Ureter (tissue), 1 donor: ENCODE results near the gene MRPS33. TPM values are rescaled to one million over a fixed set of nuclear protein-coding genes. Genes with fewer than 3 reads are reported as not detected.
"Not testable (repeated sequence)": the region's sequence is repeated elsewhere in the genome, so short reads cannot be mapped to it uniquely, and the experiment has no call there.

Experiments used
- DNase-seq: peaks from one replicate; pipeline ENCODE4 v3.0.0-alpha.2; 2020; ENCODE audit warnings: low spot score
- total RNA-seq: library from RNA; stranded (reverse); gene quantifications from one replicate; pipeline ENCODE4 v1.2.4, GENCODE V29; 2023
- donor health status: DM: yes; HTN: yes; CAD: no.

MRPS33 gene
- 63.8 TPM for total RNA-seq

GRCh38 chr7:141014524-141015395 is at the start of gene MRPS33:
MRPS33 (minus strand) TSS chr7:141014952; CDS start chr7:141010633, 4,319 bp downstream.
- DNase-seq, result peak; percentile 96

DNA sequence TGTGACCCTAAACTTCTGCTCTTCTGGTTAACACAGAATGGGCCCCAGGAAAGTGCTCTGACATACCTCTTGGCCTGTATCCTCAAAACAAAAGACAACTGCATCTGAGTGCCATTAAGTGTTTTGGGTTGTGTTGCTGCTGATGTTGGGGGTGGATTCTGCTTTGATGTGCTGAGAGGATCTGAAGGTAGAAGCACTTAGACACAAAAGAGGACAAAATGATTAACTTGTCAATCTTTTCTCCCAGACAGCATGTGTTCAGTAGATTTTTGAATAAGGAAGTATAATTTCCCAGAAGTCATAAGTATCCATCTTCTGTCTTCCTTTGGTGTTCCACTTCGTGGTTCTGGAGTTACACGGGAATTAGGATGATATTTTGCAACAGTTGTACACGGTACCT is 43.0 kb upstream of the MRPS33 start:
- no peak for DNase-seq

DNA sequence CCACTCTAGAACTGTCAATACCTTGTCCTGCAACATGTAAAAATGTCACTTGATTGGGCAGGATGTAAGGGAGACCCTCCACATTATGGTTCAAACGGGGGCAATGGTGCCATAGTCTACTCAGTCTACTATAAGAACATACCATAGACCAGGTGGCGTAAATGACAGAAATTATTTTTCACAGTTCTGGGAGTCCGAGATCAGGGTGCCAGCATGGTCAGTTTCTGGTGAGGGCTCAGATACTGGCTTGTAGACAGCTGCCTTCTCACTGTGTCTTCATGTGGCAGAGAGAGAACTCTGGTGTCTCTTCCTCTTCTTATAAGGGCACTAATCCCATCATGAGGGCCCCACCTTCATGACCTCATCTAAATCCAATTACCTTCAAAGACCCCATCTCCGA is 40.4 kb upstream of the MRPS33 start:
- DNase-seq, result no peak

DNA sequence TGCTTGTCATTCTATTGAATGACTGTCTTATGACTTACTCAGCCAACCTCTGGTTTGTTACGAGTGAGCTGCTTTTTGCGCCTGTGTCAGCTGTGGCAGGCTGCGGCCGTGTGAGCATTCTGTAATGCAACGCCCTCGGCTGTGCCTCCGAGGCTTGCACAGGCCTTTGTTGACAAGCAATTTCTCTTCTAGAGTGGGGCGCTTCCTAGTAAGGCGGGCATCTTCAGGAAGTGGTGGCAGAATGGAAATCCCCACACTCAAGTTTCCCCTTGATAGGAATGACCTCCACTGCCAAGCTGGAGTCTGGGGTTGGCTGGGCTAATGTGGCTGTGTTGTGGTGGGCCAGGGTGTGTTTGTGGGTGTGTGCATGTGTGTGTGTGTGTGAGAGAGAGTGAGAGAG is 38.9 kb upstream of the MRPS33 start:
- no peak for DNase-seq

DNA sequence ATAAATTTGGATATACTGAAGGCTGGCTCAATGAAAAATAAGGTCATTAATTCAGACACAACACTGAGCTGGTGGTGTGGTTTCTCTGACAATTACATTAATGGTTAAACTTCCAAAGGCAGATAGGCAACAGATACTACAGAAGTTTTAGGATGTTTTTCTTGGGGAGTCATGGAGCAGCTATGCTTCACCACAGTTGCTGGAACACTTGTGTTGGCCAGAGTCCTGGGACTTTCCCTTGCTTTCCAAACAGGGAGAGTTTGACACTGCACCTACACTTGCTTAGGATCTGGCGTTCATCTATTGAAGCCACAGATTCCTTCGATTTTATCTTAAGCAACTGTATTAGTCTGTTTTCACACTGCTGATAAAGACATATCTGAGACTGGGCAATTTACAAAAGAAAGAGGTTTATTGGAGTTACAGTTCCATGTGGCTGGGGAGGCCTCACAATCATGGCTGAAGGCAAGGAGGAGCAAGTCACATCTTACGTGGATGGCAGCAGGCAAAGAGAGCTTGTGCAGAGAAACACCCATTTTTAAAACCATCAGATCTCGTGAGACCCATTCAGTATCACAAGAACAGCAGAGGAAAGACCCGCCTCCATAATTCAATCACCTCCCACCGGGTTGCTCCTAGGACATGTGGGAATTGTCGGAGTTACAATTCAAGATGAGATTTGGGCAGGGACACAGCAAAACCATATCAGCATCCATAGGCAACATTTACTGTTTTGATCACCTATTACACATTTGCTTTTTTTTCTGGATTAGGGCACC is 31.3 kb upstream of the MRPS33 start:
- no peak for DNase-seq

GRCh38 chr7:141045126-141045841 is 30.5 kb upstream of the MRPS33 start:
- DNase-seq, result no peak

DNA sequence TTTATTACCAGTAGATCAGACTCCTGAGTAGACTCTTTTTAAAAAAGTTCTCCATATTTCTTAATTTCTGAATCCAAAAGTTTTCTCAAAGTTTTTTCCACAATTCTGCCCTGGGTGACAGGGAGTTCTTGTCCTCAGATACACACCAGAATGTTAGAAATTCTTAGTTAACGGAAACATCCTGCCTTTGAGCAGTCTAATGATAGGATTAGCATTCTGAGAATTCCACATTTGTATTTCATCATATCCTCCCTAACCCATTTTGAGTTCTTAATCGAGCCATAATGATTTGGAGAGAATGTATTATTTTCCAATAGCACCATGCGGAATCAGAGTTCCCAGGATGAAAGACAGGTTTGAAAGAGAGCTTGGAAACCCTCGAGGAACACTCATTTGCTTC is 28.9 kb upstream of the MRPS33 start:
- no peak for DNase-seq

GRCh38 chr7:141042222-141043193 is 27.8 kb upstream of the MRPS33 start:
- DNase-seq, result no peak

DNA sequence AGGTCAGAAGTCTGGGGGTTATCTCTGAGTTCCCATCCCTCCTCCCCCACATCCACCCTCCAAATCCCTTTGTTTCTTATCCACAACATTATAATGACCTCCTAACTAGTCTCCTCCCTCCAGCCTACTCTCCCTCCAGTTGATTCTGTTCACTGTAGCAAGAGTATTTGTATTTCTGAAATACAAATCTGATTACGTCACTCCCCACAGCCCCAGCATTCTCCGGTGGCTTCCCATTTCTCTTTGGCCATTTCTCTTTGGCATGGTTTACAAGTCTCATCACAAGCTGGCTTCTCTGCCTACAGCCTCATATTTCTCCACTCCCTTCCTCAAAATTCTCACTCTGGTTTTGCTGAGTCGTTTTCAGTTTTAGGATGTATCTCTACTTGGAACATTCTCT is 24.6 kb upstream of the MRPS33 start:
- no peak for DNase-seq

GRCh38 chr7:141038100-141038499 is 23.3 kb upstream of the MRPS33 start:
- DNase-seq, result not testable (repeated sequence)

DNA sequence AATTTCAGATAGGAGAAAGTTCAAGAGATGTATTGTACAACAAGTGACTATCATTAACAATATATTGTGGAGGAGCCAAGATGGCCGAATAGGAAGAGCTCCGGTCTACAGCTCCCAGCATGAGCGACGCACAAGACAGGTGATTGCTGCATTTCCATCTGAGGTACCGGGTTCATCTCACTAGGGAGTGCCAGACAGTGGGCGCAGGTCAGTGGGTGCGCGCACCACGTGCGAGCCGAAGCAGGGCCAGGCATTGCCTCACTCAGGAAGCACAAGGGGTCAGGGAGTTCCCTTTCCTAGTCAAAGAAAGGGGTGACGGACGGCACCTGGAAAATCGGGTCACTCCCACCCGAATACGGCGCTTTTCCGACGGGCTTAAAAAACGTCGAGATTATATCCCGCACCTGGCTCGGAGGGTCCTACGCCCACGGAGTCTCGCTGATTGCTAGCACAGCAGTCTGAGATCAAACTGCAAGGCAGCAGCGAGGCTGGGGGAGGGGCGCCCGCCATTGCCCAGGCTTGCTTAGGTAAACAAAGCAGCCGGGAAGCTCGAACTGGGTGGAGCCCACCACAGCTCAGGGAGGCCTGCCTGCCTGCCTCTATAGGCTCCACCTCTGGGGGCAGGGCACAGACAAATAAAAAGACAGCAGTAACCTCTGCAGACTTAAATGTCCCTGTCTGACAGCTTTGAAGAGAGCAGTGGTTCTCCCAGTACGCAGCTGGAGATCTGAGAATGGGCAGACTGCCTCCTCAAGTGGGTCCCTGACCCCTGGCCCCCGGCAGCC is 18.0 kb upstream of the MRPS33 start:
- not testable (repeated sequence) for DNase-seq

GRCh38 chr7:141028767-141029166 is 14.0 kb upstream of the MRPS33 start:
- DNase-seq, result no peak

GRCh38 chr7:141027043-141027442 is 12.3 kb upstream of the MRPS33 start:
- DNase-seq, result no peak

DNA sequence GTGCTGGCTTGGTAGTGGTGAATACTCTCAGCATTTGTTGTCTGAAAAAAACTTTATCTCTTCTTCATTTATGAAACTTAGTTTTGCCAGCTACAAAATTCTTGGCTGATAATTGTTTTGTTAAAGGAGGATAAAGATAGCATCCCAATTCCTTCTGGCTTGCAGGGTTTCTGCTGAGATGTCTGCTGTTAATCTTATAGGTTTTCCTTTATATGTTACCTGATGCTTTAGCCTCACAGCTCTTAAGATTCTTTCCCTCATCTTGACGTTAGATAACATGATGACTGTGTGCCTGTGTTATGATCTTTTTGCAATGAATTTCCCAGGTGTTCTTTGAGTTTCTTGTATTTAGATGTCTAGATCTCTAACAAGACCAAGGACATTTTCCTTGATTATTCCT is 9.9 kb upstream of the MRPS33 start:
- DNase-seq, result no peak

GRCh38 chr7:141023295-141023694 is 8.5 kb upstream of the MRPS33 start:
- no peak for DNase-seq

DNA sequence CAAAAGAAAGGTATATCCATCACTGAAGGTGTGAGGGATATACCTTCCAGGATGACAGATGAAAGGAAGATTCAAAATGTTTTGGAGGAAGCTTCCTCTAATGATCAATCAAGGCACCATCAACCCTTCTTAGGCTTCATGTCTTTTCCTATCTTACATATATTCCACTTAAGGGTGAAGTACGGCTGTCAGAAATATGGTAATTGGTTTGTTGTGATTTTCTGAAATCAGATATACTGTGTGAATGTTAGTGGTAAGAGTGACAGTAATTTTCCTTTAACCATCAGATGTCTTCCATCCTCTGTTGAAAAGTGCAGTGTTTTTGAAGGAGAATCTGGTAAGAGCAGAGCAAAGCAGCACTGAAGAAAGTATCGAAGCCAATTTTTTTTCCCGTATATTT is 2.8 kb upstream of the MRPS33 start:
- no peak for DNase-seq

- DNase-seq, result no peak
These were observed 1.6 kb upstream of the MRPS33 start for GRCh38 chr7:141016349-141016748.

GRCh38 chr7:141014125-141014523 is 628 bp downstream of the MRPS33 start:
- DNase-seq, result no peak

DNA sequence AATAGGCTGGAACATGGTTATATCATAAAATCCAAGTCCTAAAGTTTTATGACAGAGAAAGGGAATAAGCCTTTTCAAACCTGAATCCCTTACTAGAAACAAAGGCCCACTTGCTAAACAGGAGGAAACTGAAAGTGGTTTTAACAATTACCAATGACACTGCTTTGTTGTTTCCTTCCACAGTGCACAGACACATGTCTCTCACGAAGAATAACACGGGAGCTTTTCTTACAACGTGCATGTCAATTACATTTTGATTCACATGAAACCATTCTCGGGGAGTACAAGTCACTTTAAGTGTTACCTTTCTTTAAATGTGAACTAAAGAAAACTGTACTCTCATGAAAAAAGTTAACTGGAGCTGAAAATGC is 1.4 kb downstream of the MRPS33 start:
- no peak for DNase-seq

- DNase-seq, result no peak
These were observed 1.9 kb downstream of the MRPS33 start for GRCh38 chr7:141012696-141013344.
